Measurements from ENCODE around the gene OXSR1. TPM values are rescaled to one million over a fixed set of nuclear protein-coding genes. Genes with fewer than 3 reads are reported as not detected.

The OXSR1 gene
- total and polyA plus RNA-seq, 2 of the 13 experiments (the other 11 are each of a cell fraction or from before 2014, with no cell fraction given) = 27.4 to 32.6 TPM

- TF ChIP-seq, protein P1, sequence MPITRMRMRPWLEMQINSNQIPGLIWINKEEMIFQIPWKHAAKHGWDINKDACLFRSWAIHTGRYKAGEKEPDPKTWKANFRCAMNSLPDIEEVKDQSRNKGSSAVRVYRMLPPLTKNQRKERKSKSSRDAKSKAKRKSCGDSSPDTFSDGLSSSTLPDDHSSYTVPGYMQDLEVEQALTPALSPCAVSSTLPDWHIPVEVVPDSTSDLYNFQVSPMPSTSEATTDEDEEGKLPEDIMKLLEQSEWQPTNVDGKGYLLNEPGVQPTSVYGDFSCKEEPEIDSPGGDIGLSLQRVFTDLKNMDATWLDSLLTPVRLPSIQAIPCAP (CRISPR knock-in tag; IDR thresholded peaks at IDR 0.05; ENCODE audit: low read depth) = no peak
- no peak for TF ChIP-seq FOXO4 (CRISPR knock-in tag; conservative IDR thresholded peaks at IDR 0.05)
- TF ChIP-seq ZNF770 (CRISPR knock-in tag; IDR thresholded peaks at IDR 0.05) = peak; percentile 43; the same call in 1 of the 2 replicates
- no peak for TF ChIP-seq ONECUT2 (CRISPR knock-in tag; IDR thresholded peaks at IDR 0.05)
- no peak for TF ChIP-seq ZBTB49 (CRISPR knock-in tag; IDR thresholded peaks at IDR 0.05; ENCODE audit: borderline replicate concordance)
- peak; percentile 60; the same call in 1 of the 2 replicates for TF ChIP-seq ZNF598 (CRISPR knock-in tag; IDR thresholded peaks at IDR 0.05; ENCODE audit: borderline replicate concordance)
- peak; percentile 26; the same call in 1 of the 2 replicates for TF ChIP-seq TGIF2 (CRISPR knock-in tag; IDR thresholded peaks at IDR 0.05)
- peak; percentile 94; the same call in 1 of the 2 replicates for TF ChIP-seq ZNF724P (CRISPR knock-in tag; IDR thresholded peaks at IDR 0.05; ENCODE audit: borderline replicate concordance)
- no peak for TF ChIP-seq NFKBIZ (CRISPR knock-in tag; IDR thresholded peaks at IDR 0.05)
- peak; percentile 90 for TF ChIP-seq ZNF350 (CRISPR knock-in tag; IDR thresholded peaks at IDR 0.05; ENCODE audit: borderline replicate concordance, low read depth)
- peak; percentile 44 for TF ChIP-seq CBX5 (CRISPR knock-in tag; IDR thresholded peaks at IDR 0.05; ENCODE audit: borderline replicate concordance)
- peak; percentile 82 for TF ChIP-seq ZFX (CRISPR knock-in tag; IDR thresholded peaks at IDR 0.05; ENCODE audit: low read depth)
- TF ChIP-seq ZNF256 (CRISPR knock-in tag; conservative IDR thresholded peaks at IDR 0.05) = 0 out of 2 replicates have a peak, but pooled peaks have one; percentile 55
- TF ChIP-seq IKZF1 (IDR thresholded peaks at IDR 0.05) = no peak
- peak; percentile 14; the same call in 1 of the 2 replicates for TF ChIP-seq NFYB (CRISPR knock-in tag; IDR thresholded peaks at IDR 0.05)
- TF ChIP-seq ZNF292 (CRISPR knock-in tag; IDR thresholded peaks at IDR 0.05; ENCODE audit: borderline replicate concordance, low read depth) = peak; percentile 82
- TF ChIP-seq ZNF746 (CRISPR knock-in tag; IDR thresholded peaks at IDR 0.05) = peak; percentile 15; the same call in 1 of the 2 replicates
- peak; percentile 31; the same call in 1 of the 2 replicates for TF ChIP-seq RXRA (CRISPR knock-in tag; IDR thresholded peaks at IDR 0.05)
- TF ChIP-seq, protein P2, sequence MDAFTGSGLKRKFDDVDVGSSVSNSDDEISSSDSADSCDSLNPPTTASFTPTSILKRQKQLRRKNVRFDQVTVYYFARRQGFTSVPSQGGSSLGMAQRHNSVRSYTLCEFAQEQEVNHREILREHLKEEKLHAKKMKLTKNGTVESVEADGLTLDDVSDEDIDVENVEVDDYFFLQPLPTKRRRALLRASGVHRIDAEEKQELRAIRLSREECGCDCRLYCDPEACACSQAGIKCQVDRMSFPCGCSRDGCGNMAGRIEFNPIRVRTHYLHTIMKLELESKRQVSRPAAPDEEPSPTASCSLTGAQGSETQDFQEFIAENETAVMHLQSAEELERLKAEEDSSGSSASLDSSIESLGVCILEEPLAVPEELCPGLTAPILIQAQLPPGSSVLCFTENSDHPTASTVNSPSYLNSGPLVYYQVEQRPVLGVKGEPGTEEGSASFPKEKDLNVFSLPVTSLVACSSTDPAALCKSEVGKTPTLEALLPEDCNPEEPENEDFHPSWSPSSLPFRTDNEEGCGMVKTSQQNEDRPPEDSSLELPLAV (CRISPR knock-in tag; conservative IDR thresholded peaks at IDR 0.05; ENCODE audit: low read depth) = no peak
- no peak for TF ChIP-seq ZSCAN30 (CRISPR knock-in tag; IDR thresholded peaks at IDR 0.05)
- TF ChIP-seq MZF1 (CRISPR knock-in tag; IDR thresholded peaks at IDR 0.05; ENCODE audit: borderline replicate concordance) = no peak
These were observed 26.8 kb upstream of the OXSR1 start, which contains the start of gene MYD88 (continued) for GRCh38 chr3:38138349-38139190.
